ENCODE results near the gene ACKR1.

Gene ACKR1

DNA sequence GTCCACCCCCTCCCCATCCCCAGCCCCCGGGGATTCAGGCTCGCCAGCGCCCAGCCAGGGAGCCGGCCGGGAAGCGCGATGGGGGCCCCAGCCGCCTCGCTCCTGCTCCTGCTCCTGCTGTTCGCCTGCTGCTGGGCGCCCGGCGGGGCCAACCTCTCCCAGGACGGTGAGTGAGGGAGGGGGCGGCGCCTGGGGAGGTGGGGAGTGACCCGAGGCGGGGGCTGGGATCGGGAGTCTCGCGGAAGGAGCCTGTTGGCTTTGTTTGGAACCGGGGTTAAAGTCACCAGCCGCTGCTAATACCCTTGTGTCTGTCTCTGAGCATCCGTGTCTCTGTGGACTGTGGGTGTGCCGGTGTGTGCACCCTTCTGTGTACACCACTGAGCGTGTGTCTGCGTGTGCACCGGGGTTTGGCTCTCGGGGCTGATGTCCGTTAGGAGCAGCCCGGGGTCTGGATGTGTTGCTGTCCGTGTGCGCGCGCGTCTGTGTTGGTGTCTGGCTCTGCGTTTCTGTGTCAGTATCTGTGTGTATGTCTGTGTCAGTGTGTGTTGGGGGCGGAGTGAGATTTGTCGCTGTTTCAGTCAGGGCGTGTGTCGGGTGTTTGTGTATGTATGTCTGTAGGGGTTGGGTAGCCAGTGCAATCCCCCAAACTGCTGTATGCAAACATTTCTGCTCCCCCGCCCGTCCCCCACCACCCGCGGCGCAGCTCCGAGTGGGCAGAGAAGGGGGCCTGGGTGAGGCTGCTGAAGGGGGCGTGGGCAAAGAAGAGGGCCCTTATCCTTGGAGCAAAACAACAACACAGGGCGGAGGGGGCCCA, 32.8 kb upstream of the ACKR1 start:
- DNase-seq (ENCODE audit: insufficient read length, low spot score) (no peak), FAIRE-seq (peak; percentile 38)
- no peak for TF ChIP-seq POLR2AphosphoS5 (IDR thresholded peaks at IDR 0.05; ENCODE audit: low read depth, low read length)
- TF ChIP-seq PAX5 (IDR thresholded peaks at IDR 0.05; ENCODE audit: insufficient read depth, low read length, severe bottlenecking) = no peak
- no peak for TF ChIP-seq TAF1 (IDR thresholded peaks at IDR 0.05; ENCODE audit: low read depth, low read length)
- no peak for TF ChIP-seq SPI1 (IDR thresholded peaks at IDR 0.05; ENCODE audit: low read depth, low read length)
- no peak for TF ChIP-seq POU2F2 (IDR thresholded peaks at IDR 0.05; ENCODE audit: low read depth, low read length)
- TF ChIP-seq POLR2A (IDR thresholded peaks at IDR 0.05; ENCODE audit: low read depth, low read length) = no peak

DNA sequence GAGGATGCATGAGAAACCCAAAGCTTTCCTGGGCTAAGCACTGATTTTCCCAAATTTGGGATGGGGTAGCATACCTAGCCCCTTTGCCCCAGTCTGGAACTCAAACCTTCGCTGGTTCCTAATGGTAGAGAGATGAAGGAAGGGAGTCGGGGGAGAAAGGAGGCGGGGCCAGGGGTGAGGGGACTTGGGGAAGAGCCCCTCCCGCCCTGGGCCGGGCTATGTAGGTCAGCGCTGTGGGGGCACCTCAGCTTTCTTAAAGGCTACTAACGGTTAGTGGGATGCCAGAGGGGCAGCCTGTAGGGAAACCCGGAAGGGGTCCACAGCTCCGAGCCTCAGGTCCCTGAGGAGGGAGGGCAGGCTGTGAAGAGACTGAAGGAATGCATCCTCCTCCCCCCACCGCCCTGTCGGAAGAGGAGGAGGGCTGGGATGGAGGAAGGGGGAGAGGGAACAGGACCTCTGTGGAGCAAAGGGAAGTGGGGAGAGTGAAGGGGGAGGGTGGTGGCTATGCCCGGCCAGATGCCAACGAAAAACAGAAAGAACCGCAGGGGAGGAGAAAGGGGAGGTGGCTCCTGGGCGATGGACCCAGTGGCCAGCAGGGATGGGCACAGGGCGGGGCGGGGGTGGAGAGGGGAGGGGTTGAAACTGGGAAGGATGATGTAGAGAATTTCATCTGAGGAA, 31.9 kb upstream of the ACKR1 start:
- TF ChIP-seq SPI1 (IDR thresholded peaks at IDR 0.05; ENCODE audit: low read depth, low read length) = no peak
- no peak for TF ChIP-seq PAX5 (IDR thresholded peaks at IDR 0.05; ENCODE audit: insufficient read depth, low read length, severe bottlenecking)
- TF ChIP-seq POLR2AphosphoS5 (IDR thresholded peaks at IDR 0.05; ENCODE audit: low read depth, low read length) = no peak
- no peak for TF ChIP-seq TAF1 (IDR thresholded peaks at IDR 0.05; ENCODE audit: low read depth, low read length)
- TF ChIP-seq POU2F2 (IDR thresholded peaks at IDR 0.05; ENCODE audit: low read depth, low read length) = no peak
- TF ChIP-seq POLR2A (IDR thresholded peaks at IDR 0.05; ENCODE audit: low read depth, low read length) = no peak
- no peak for FAIRE-seq
- DNase-seq (ENCODE audit: insufficient read length, low spot score) = no peak

DNA sequence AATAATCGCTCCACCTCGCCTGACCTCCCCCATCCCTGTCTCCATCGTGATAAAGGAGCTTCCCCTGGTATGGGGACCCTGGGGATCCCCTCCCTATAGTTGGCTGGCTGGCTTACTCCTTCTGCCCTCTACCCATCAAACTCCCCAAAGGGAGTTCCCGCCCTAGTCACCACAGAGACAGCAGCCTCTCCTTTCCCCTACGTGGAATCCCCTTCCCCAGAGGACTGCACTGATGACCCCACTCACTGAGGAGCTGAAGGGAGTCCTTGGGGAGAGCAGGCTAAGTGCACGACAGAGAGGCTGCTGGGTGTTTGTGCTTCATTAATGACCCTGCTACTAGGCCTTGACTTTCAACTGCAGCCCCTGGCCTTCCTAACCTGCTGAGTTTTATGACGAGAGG, 31.4 kb upstream of the ACKR1 start:
- DNase-seq (ENCODE audit: insufficient read length, low spot score) (no peak), FAIRE-seq (no peak)
- TF ChIP-seq POU2F2 (IDR thresholded peaks at IDR 0.05; ENCODE audit: low read depth, low read length) (no peak), PAX5 (IDR thresholded peaks at IDR 0.05; ENCODE audit: insufficient read depth, low read length, severe bottlenecking) (no peak), TAF1 (IDR thresholded peaks at IDR 0.05; ENCODE audit: low read depth, low read length) (no peak), POLR2AphosphoS5 (IDR thresholded peaks at IDR 0.05; ENCODE audit: low read depth, low read length) (no peak), SPI1 (IDR thresholded peaks at IDR 0.05; ENCODE audit: low read depth, low read length) (no peak), POLR2A (IDR thresholded peaks at IDR 0.05; ENCODE audit: low read depth, low read length) (no peak)

DNA sequence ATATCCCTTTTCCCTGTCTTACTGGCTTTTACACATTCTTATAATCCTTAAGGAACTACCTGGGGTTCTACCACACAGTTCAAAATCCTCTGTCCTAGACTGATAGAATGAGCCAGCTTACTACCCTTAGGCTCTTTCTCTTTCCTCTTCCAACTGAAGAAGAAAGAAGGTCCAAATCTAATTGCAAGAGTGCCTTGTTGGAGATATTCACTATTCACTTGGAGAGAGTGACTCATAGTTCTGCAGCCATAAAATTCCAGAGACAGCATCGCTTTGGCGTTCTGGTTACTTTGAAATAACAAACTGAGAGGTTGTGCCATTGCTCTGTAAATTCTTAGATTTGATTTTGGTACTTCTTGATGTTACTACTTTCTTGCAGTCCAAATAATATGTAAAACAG, 29.1 kb upstream of the ACKR1 start:
- DNase-seq (ENCODE audit: insufficient read length, low spot score) (no peak), FAIRE-seq (no peak)
- TF ChIP-seq POLR2AphosphoS5 (IDR thresholded peaks at IDR 0.05; ENCODE audit: low read depth, low read length) = no peak
- TF ChIP-seq POU2F2 (IDR thresholded peaks at IDR 0.05; ENCODE audit: low read depth, low read length) = no peak
- no peak for TF ChIP-seq PAX5 (IDR thresholded peaks at IDR 0.05; ENCODE audit: insufficient read depth, low read length, severe bottlenecking)
- no peak for TF ChIP-seq SPI1 (IDR thresholded peaks at IDR 0.05; ENCODE audit: low read depth, low read length)
- no peak for TF ChIP-seq TAF1 (IDR thresholded peaks at IDR 0.05; ENCODE audit: low read depth, low read length)
- TF ChIP-seq POLR2A (IDR thresholded peaks at IDR 0.05; ENCODE audit: low read depth, low read length) = no peak

DNA sequence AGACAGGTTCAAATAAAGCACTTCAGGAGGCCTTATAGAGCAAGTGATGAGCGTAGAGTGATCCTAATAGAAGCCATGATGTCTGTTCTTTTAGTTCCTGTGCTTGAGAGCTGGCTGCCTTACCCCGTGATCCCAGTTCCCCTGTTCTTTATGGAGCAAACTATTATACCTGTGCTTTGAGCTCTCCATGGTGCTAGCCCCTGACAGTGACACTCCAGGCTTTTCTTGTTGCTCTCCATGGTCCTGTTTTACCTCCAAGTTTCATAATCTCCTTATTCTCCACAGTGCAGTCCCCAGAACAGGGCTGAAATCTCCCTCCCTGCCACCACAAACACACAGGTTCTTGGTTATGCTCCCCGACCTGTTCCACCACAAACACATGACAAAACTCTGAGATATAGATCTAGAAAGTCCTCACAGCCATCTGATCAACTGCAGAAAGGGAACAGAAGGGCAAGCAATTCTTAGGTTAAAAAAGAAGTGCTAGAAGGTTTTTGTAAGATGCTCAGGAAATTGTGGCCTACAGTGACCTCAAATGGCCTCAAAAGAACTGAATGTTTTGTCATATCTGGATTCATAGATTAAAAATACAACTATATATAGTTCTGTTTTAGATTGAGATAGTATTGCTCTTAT, 27.3 kb upstream of the ACKR1 start:
- TF ChIP-seq SPI1 (IDR thresholded peaks at IDR 0.05; ENCODE audit: low read depth, low read length) = no peak
- no peak for TF ChIP-seq POLR2A (IDR thresholded peaks at IDR 0.05; ENCODE audit: low read depth, low read length)
- TF ChIP-seq POU2F2 (IDR thresholded peaks at IDR 0.05; ENCODE audit: low read depth, low read length) = no peak
- TF ChIP-seq POLR2AphosphoS5 (IDR thresholded peaks at IDR 0.05; ENCODE audit: low read depth, low read length) = no peak
- no peak for TF ChIP-seq PAX5 (IDR thresholded peaks at IDR 0.05; ENCODE audit: insufficient read depth, low read length, severe bottlenecking)
- no peak for TF ChIP-seq TAF1 (IDR thresholded peaks at IDR 0.05; ENCODE audit: low read depth, low read length)
- FAIRE-seq = no peak
- DNase-seq (ENCODE audit: insufficient read length, low spot score) = no peak

DNA sequence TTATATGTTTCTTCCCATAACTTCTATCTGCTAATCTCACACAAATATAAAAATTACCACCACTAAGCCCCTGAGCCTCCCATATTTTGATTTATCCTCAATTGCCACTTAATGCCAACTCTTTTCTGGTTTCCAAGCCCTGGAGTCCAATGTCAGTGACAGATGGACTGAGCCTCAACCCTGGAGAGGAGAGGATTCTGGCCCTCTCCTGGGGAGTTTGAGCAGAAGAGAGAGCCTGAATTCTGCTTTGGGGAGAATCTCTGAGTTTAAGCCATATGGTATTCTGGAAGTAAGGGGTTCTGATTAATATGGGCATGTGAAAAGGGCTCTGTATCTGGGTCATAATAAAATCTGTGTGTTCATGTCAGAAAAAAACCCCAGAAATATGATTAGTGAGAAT, 24.8 kb upstream of the ACKR1 start:
- no peak for TF ChIP-seq TAF1 (IDR thresholded peaks at IDR 0.05; ENCODE audit: low read depth, low read length)
- FAIRE-seq (no peak), DNase-seq (ENCODE audit: insufficient read length, low spot score) (no peak)

DNA sequence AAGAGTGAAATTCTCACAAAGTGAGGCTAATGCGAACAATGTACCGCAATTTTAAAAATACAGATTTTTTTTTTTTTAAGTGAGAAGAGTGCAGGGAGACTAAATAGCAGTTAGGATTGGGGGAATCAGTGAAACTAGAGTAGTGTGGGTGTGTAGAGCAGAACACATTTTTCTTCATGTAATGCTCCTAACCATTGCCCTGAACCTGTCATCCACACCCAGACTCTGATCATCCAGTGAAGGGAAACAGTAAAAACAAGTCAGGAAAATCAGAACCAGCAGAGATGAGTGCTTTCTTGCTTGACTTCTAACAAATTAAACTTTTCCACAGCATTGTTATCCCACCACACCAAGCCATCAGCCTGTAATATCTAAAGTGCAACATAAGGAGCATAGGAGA, 24.2 kb upstream of the ACKR1 start:
- DNase-seq (ENCODE audit: insufficient read length, low spot score) = no peak
- TF ChIP-seq SPI1 (IDR thresholded peaks at IDR 0.05; ENCODE audit: low read depth, low read length) (no peak), PAX5 (IDR thresholded peaks at IDR 0.05; ENCODE audit: insufficient read depth, low read length, severe bottlenecking) (no peak), POLR2AphosphoS5 (IDR thresholded peaks at IDR 0.05; ENCODE audit: low read depth, low read length) (no peak), POU2F2 (IDR thresholded peaks at IDR 0.05; ENCODE audit: low read depth, low read length) (no peak), TAF1 (IDR thresholded peaks at IDR 0.05; ENCODE audit: low read depth, low read length) (no peak), POLR2A (IDR thresholded peaks at IDR 0.05; ENCODE audit: low read depth, low read length) (no peak)
- FAIRE-seq = no peak

DNA sequence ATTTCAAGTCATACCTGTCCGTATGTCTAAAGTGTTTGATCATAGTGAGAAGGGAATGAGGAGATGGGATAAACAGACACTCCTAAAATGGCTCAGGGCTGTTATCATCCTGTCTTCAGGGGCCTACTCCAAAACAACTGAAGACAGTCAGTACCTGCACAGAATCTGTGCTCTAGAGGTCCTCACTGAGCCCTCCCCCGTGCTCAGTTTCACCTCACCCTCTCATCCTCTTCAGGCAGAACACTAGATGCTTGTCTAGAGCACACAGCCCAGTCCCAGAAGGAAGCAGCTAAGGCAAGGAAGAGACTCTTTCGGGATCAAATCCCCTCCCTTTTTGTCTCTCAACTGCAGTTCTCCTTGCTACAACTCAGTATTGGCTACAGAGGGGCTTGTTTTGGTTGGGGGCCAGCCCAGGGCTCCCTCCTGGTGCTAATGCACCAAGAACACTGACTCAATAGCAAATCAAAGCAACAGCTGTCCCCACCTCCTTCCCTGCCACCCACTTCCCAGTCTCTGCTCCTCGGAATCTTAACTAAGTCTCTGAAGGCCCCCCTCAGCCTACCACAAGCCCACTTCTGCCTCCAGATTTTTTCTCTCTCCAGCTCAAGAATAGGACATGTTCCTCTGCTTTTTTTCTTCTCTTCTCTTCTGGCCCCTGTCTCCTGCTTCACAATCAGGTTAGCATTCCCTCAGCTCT, 23.2 kb upstream of the ACKR1 start:
- no peak for TF ChIP-seq SPI1 (IDR thresholded peaks at IDR 0.05; ENCODE audit: low read depth, low read length)
- no peak for TF ChIP-seq TAF1 (IDR thresholded peaks at IDR 0.05; ENCODE audit: low read depth, low read length)
- TF ChIP-seq POLR2A (IDR thresholded peaks at IDR 0.05; ENCODE audit: low read depth, low read length) = no peak
- no peak for TF ChIP-seq PAX5 (IDR thresholded peaks at IDR 0.05; ENCODE audit: insufficient read depth, low read length, severe bottlenecking)
- no peak for DNase-seq (ENCODE audit: insufficient read length, low spot score)
- no peak for FAIRE-seq

DNA sequence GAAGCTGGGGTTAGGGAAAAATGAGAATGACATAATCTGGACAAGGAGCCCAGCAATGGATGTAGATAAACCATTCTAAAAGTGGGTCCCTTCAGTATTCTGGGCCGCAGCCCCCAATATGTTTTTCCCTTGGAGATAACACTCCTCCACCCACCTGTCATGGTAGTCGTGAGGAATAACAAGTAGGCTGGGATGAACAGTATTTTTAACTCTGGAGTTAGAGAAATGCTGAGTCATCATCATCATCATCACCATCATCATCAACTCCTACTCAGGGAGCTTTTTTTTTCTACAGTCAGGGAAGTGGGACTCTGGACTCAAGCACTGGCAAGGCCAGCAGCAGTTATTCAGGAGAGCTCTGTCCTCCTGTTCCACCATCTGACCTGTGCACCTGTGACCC, 20.5 kb upstream of the ACKR1 start:
- DNase-seq (ENCODE audit: insufficient read length, low spot score) (no peak), FAIRE-seq (no peak)
- no peak for TF ChIP-seq PAX5 (IDR thresholded peaks at IDR 0.05; ENCODE audit: insufficient read depth, low read length, severe bottlenecking)
- no peak for TF ChIP-seq POLR2A (IDR thresholded peaks at IDR 0.05; ENCODE audit: low read depth, low read length)
- no peak for TF ChIP-seq POU2F2 (IDR thresholded peaks at IDR 0.05; ENCODE audit: low read depth, low read length)
- TF ChIP-seq POLR2AphosphoS5 (IDR thresholded peaks at IDR 0.05; ENCODE audit: low read depth, low read length) = no peak
- TF ChIP-seq SPI1 (IDR thresholded peaks at IDR 0.05; ENCODE audit: low read depth, low read length) = no peak
- no peak for TF ChIP-seq TAF1 (IDR thresholded peaks at IDR 0.05; ENCODE audit: low read depth, low read length)
